GM19193 (cell line): ENCODE data around the gene BCORL1.

Source experiments
- POLR2A ChIP-seq: IDR thresholded peaks from 4 replicates; pipeline ENCODE4 v1.6.1; 2011; ENCODE audit not compliant: insufficient read depth, insufficient read length; ENCODE audit errors: extremely low read depth

Gene BCORL1

DNA sequence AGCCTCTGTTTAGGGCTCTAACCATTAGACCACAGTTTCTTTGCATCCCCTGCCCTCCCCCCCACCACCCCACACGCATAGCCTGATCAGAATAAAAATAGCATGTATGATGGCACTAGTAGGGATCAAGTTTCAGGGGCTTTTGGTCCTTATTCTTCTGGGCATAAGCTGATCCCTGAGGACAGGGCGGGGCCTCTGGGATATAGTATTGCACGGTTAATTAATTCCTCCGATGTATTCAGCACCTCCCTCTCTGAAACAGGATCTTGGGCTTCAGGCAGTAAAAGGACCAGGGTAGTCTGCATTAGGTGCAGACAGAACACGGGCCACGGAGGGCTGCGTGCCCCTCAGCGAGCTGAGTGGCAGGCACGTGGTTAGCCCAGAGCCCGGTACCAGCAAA, 70.8 kb downstream of the BCORL1 start:
- no peak for TF ChIP-seq POLR2A

DNA sequence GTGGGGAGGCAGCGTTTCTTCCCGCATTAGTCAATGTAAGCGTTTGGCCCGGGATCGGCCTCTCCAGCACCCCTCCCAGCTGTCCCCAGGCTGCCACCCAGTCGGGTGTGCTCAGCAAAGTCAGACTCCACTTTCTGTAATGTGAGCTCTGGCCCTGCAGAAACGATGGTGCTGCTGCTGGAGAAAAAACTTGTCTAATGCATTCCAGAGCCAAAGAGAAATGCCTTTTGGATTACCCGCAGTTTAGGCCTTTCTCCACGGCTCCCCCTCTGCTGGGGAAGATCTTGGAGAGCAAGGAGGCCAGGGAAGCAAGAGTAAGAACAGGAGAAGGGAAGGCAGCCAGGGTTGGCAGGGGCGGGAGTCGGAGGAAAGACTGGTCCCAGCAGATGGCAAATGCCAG, 72.7 kb downstream of the BCORL1 start:
- TF ChIP-seq POLR2A = no peak

DNA sequence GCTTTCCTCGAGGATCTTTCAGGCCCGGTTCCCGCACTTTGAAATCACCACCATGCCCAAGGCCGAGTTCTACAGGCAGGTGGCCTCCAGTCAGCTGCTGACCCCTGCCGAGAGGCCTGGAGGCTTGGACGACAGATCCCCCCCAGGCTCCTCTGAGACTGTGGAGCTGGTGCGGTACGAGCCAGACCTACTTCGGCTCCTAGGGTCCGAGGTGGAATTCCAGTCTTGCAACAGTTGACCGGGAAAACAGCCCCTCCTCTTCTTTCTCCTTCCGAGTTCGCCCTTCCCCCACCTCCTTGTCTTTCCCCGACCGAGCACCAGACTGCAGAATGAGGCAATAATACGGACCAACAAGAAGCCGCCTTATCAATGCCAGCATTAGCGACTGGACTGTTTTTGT, 73.5 kb downstream of the BCORL1 start:
- TF ChIP-seq POLR2A = no peak

- TF ChIP-seq POLR2A = no peak
Observed at GRCh38 chrX:130057209-130057608, 74.8 kb downstream of the BCORL1 start.

DNA sequence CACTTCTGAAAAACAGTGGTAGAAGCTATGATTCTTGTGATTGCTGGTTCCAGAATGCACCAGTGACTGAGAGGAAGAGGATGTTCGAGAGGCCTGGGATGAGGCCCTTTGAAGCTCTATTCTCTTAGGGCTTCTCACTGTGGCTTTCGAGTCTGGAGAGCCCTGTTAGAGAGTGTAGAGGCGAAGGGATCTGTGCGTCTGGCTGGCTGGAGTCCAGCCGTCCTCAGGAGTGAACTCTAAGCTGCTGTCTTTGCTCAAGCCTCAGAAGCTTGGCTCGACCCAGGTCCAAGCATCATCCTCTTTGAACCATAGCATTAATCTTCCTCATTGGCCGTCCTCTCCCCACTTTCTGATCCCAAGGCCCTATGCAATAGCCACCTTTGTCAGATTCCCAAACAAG, 76.2 kb downstream of the BCORL1 start:
- TF ChIP-seq POLR2A = no peak

DNA sequence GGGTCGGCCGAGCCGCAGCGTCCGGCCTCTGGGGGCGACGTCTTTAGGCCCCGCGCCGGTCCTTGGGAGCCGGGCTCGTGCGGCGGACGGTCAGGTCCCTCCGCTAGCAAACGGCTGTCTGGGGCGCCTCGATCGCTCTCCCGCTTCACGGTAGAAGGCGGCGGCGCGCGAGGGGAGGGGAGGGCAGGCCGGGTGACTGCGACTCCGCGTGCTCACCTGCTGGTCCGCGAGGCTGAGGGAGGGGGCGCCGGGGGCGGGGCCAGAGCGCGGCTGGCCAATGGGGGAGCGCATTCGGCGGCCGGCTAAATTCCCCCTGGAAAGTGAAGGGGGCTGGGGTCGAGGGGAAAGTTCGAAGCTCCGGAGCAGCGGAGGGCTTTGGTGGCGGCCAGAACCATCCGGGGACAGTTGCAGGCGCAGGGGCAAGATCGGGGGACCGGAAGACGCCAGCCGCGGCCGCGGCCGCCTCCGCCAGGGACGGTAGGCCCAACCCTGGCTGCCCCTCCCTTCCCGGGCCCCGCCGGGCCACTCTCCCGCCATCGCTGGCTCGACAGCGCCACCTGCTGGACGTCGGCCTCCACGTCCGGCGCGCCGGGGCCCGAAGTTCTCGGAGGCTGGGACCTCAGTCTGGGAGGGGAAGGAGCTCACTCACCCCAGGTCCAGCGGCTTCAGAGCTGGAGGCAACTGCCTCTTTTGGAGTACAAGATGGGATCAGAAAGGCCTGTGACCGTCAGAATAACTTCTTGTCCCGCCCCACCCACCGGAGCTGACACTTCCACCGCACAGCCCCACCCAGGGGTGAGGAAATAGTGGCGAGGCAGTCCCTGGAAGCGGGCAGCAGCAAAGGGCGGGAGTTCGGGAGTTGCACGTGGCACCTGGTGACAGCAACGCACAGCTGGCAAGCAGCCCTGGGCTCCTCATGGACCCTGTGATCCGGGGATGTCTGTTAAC, 78.0 kb downstream of the BCORL1 start:
- no peak for TF ChIP-seq POLR2A

DNA sequence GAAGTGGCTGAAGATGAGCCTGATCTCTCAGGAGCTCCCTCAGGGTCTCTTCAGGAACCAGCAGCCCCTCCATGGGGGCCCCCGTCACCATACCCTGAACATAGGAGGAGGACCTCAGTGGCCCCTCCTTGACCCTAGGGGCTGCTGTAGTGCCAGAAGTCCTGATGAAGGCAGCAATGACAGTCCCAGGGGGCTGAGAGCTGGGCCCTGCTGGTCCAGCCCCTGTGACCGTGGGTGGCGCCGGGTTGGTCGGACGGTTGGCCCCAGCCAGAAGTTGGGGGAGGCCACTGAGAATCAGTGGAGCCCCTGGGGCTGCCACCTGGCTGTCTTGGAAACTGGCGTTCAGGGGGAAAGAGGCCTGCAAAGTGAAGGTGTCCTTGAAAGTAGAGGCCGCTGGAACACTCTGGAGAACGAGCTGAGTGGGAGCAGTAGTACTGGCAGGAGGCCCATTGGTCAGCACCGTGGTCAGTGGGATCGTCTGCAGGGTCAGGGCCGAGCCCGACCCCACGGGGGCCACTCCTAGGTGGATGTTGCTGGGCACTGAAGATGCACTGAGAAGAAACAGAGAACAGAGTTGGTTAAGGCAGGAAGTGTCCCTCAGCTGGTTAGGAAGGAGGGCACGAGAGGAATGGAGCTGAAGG, 84.7 kb downstream of the BCORL1 start:
- no peak for TF ChIP-seq POLR2A

DNA sequence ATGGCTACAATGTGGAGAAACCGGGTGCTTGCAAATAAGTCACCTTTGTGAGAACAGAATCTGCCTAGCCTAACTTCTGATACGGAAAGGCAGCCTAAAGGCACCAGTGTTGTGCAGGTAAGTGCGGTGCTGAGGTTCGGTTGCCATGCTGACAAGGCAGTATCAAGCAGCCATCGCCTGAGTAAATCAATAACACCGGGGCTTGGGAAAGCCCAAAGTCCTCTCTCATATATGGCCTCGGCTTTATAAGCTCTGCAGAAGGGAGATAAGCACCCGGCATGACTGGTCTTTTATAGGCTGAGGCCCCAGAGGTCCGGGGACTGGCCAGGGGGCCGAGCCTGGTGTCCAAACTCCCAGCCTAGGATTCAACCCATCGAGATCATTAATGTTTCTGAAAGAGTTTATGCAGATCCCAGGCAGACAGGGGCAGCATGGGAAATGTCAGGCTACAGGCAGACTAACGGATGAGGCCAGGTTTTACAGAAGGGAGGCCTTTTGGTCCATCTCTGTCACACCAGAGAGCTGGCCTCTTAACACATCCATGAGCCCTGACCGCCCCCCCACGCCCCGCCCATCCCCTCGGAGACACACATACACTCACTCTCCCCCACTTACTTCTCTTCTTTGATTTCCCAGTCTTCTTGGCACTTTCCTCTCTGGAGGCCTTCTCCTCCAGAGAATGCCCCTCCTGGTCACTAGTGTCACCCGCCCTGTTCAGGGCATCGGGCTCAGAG, 89.3 kb downstream of the BCORL1 start:
- TF ChIP-seq POLR2A = no peak

- TF ChIP-seq POLR2A = no peak
Observed at GRCh38 chrX:130072345-130072740, 89.9 kb downstream of the BCORL1 start.

GRCh38 chrX:130075777-130076176, 93.3 kb downstream of the BCORL1 start:
- no peak for TF ChIP-seq POLR2A

- no peak for TF ChIP-seq POLR2A
Observed at GRCh38 chrX:130079824-130080406, 97.5 kb downstream of the BCORL1 start.

DNA sequence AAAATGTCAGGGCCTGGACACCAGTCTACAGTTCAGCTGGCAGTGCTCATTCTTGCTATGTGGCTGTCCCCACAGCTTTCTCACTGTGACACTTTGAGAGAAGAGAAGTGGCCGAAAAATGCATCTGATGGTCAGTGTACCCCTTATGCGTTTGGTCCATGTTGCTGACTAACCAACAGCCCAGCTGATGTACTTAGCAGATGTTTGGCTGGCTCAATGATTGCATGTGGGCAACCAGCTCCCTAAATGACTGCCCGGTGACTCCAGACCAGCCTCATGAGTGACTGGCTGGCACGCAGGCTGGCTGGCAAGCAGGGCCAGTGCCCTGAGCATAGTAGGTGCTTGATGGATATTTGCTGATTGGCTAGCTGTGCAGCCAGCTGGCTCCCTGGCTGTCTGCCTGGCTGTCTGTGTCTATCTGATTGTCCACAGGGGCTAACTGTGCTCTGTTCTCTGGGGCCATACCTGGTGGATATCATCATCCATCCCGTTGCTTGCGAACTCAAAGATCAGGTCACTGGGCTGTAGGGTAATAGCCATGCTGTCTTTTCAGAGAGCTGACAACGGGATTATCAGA, 98.4 kb downstream of the BCORL1 start:
- no peak for TF ChIP-seq POLR2A

DNA sequence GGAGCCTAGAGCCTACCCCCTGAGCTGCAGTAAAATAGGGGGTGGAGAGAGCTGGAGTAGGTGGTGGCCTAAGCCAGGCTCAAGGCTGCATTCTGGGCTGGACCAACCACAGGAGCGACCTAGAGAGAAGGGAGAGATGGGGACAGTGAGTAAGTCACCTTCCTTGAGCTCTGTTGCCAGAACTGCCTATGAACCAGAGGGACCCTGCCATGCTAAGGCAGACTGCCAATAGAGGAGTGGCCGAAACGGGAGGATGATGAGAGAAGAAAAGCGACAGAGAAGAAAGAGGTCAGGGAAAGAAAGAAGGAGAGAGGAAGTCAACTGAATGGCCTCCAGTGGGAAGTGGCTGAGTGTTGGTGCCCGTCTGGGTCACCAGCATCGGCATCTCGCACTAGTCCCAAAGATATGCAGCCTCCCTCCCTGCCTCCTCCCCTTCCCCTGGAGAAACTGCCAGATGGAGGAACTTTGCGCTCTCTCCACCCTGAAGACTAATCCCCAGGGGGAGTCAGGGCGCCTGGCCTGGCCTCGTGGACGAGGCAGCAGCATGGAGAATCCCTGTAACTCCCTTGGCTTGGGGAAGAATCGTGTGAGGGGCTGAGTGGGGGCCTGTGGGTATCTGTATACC, 99.1 kb downstream of the BCORL1 start:
- no peak for TF ChIP-seq POLR2A
